ENCODE measurements around the gene EPB41L4B.

The EPB41L4B gene

GRCh38 chr9:109191746-109192145 lies 129.1 kb downstream of the EPB41L4B start:
- DNase-seq, result no peak
- intact Hi-C loops (cut with DNase I), result no loop called here

- intact Hi-C loops (cut with DNase I), result no loop called here
These were observed 130.7 kb downstream of the EPB41L4B start for GRCh38 chr9:109190151-109190550.

GRCh38 chr9:109186857-109187520 lies 133.9 kb downstream of the EPB41L4B start:
- no peak for DNase-seq
- intact Hi-C loops (cut with DNase I), result no loop called here

More at GRCh38 chr9:109190151-109190550, 130.7 kb downstream of the EPB41L4B start:
- DNase-seq, result no peak

GRCh38 chr9:109182940-109183798 lies 137.7 kb downstream of the EPB41L4B start:
- DNase-seq, result peak in 11 of 42 donors; percentile 9 to 48 (median 16)
- intact Hi-C loops (cut with DNase I), result no loop called here

- intact Hi-C loops (cut with DNase I), result no loop called here
- no peak for DNase-seq
These were observed 138.3 kb downstream of the EPB41L4B start for GRCh38 chr9:109182550-109182939.

- intact Hi-C loops (cut with DNase I), result no loop called here
These were observed 139.6 kb downstream of the EPB41L4B start for GRCh38 chr9:109181284-109181683.

DNA sequence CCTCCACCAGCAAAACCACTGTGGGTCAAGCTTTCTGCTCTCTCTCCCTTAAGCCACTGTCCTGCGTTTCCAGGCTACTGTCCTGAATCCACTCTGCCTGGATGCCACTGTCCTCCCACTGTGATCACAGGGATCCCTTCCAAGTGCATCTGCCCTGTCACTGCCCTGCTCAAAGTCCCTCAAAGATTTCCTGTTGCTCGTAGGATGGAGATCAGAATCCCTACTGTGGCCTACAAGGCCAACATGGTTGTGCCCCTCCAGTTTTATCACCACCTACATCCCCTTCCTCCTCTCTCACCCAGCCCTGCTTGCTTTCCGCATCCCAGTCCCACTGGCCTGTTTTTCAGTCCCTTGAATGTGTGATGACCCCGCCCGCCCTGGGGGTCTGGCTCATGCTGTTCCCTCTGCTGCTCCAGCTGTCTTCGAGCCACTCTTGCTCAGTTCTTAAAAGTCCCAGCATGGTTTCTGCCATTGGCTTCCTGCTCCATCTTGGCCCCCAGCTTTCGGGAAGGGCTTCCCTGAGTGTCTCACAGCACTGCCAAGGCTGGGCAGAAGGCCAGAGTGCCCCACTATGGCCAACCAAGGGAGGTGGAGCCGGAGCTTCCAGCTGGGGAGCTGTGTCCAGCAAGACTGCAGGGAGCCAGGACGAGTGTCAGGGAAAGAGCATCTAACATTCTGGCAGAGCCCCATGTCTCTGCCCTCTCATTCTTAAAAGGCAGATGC lies 140.9 kb downstream of the EPB41L4B start:
- intact Hi-C loops (cut with DNase I), result no loop called here
- peak in 33 of 42 donors; percentile 24 to 82 (median 54) for DNase-seq

More at GRCh38 chr9:109181284-109181683, 139.6 kb downstream of the EPB41L4B start:
- DNase-seq, result no peak

GRCh38 chr9:109176963-109177362 lies 143.9 kb downstream of the EPB41L4B start:
- DNase-seq, result no peak
- intact Hi-C loops (cut with DNase I), result no loop called here

DNA sequence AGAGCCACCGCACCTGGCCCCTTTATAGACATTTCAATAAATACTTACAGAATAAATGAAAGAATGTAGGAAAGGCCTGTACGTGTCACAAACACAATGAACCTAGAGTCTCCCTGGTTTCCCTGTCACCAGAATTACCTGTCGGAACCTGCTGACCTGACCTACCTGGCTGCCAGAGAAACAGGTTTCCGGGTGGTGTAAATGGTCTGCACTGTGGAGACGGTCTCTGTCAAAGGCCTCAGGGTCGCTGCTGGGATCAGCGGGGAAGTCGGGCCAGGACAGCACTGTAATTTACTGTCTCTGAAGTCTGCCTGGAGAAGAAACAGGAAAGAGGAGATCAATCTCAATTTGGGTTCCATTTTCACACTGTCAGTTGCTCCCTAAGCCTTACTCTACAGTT lies 144.5 kb downstream of the EPB41L4B start:
- intact Hi-C loops (cut with DNase I), result no loop called here

GRCh38 chr9:109172935-109173334 lies 147.9 kb downstream of the EPB41L4B start:
- no peak for DNase-seq
- intact Hi-C loops (cut with DNase I), result no loop called here

More for the DNA sequence above, 144.5 kb downstream of the EPB41L4B start:
- DNase-seq, result no peak

GRCh38 chr9:109171926-109172325 lies 148.9 kb downstream of the EPB41L4B start:
- intact Hi-C loops (cut with DNase I), result no loop called here
- DNase-seq, result no peak

GRCh38 chr9:109168170-109168569 lies 152.7 kb downstream of the EPB41L4B start:
- DNase-seq, result no peak
- intact Hi-C loops (cut with DNase I), result no loop called here

- intact Hi-C loops (cut with DNase I), result no loop called here
- peak in 5 of 42 donors; percentile 10 to 32 (median 12) for DNase-seq
These were observed 153.1 kb downstream of the EPB41L4B start for GRCh38 chr9:109167716-109168115.

DNA sequence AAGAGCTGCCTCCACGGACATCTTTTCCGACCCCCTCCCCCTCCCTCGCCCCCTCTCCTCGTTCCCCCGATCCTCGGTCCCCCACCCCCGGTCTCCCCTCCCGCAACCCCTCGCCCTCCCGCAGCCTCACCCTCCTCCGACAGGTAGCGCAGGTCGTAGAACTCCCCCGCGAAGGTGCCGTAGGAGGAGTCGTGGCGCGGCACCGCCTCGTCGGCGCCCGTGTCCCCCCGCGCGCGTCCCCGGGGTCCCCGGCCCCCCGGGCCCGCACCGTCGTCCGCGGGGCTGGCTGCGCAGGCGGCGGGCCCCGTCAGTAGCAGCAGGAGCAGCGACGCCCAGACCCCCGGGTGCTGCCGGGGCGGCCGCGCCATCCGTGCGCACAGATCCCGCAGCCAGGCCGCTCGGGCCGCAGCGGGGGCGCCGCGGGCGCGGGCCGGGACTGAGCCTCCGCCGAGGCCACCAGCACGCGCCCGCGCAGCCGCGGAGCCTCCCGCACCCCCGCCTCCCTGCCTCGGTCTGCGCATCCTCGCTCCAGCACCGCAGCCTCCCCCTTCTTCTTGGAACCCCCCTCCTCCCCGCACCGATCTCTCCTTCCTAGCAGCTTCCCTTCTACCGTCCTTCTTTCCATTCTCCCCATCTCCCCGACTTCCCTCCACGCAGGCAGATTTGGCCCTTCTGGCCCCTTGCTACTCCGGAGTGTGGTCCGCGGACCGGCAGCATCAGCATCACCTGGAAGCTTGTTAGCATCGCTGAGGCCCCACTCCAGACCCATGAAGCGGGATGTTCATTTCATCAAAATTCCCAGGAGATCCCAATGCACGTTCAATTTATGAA lies 153.9 kb downstream of the EPB41L4B start, which contains the start of gene FRRS1L:
Gene FRRS1L (minus strand): TSS at position 479 of the 831 bp plus-strand sequence. CDS start 111 bp downstream, at position 368.
- peak; percentile 13 to 91 (median 75) for DNase-seq
- intact Hi-C loops (cut with DNase I), result no loop called here

- intact Hi-C loops (cut with DNase I), result no loop called here
- peak in 4 of 42 donors; percentile 3 to 14 (median 12) for DNase-seq
These were observed 154.6 kb downstream of the EPB41L4B start for GRCh38 chr9:109166171-109166770.

- intact Hi-C loops (cut with DNase I), result no loop called here
- no peak for DNase-seq
These were observed 156.8 kb downstream of the EPB41L4B start for GRCh38 chr9:109164042-109164441.

DNA sequence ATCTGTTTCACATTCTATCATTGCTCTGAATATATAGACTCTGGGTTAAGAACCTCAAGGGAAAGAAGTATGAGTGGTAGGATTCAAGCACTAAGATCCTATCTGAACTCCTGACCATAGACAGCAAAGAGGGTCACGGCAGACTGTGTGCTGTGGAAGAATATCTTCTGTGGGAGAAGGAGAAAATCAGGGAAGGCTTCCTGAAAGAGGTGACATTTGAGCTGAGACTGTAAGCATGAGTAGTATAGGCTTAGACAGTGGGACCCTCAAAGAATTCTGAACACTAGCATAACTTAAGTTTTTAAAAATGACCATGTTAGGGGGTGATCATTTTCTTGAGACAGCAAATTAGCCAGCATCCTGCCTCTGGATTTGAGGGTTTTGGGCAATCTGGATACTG lies 157.7 kb downstream of the EPB41L4B start:
- intact Hi-C loops (cut with DNase I), result no loop called here
- no peak for DNase-seq

GRCh38 chr9:109162677-109163076 lies 158.2 kb downstream of the EPB41L4B start:
- DNase-seq, result no peak
- intact Hi-C loops (cut with DNase I), result no loop called here

Data from head of caudate nucleus (tissue), 42 donors.